ENCODE data around the gene RPL27A.

GRCh38 chr11:8697054-8697453 lies 14.5 kb downstream of the RPL27A start:
- TF ChIP-seq CTCF (IDR thresholded peaks at IDR 0.05) (no peak), EP300 (IDR thresholded peaks at IDR 0.05; ENCODE audit: low read depth) (no peak), POLR2A (IDR thresholded peaks at IDR 0.05) (no peak)

Data from transverse colon (tissue), 3 donors.